ENCODE measurements around the gene DDIAS. TPM values are rescaled to one million over a fixed set of nuclear protein-coding genes. Genes with fewer than 3 reads are reported as not detected.

DDIAS gene
- total RNA-seq, 1 experiment from 2014 or later: 17.1 TPM

DNA sequence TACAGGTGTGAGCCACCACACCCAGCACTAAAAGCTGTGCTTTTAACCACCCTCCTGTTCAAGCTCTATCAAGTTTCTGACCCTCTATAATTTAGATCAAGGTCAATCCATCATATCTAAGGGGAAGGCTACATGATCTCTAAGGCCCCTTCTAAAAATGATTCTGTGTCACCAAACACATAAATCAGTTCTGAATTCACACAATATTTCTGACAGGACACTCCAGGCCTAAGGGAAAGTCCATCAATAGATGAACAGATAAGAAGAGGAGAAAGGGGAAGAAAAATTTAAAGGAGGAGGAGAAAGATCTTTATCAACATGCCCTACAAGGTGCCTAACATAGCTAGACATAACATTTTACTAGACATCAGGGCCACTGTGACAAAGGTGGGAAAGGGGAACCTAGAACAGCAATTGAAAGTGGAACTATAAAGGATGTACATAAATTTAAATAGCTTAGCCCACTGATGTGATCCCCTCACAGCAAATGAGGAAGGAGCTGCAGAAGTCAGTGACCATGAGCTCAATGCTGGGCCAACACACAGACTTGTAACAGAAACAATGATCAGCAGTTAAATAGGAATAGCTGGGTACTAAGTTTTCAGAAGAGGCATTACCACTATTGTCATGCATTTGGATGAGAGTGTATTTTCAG is 6.0 kb upstream of the DDIAS start (continued):
- TF ChIP-seq, protein P1, sequence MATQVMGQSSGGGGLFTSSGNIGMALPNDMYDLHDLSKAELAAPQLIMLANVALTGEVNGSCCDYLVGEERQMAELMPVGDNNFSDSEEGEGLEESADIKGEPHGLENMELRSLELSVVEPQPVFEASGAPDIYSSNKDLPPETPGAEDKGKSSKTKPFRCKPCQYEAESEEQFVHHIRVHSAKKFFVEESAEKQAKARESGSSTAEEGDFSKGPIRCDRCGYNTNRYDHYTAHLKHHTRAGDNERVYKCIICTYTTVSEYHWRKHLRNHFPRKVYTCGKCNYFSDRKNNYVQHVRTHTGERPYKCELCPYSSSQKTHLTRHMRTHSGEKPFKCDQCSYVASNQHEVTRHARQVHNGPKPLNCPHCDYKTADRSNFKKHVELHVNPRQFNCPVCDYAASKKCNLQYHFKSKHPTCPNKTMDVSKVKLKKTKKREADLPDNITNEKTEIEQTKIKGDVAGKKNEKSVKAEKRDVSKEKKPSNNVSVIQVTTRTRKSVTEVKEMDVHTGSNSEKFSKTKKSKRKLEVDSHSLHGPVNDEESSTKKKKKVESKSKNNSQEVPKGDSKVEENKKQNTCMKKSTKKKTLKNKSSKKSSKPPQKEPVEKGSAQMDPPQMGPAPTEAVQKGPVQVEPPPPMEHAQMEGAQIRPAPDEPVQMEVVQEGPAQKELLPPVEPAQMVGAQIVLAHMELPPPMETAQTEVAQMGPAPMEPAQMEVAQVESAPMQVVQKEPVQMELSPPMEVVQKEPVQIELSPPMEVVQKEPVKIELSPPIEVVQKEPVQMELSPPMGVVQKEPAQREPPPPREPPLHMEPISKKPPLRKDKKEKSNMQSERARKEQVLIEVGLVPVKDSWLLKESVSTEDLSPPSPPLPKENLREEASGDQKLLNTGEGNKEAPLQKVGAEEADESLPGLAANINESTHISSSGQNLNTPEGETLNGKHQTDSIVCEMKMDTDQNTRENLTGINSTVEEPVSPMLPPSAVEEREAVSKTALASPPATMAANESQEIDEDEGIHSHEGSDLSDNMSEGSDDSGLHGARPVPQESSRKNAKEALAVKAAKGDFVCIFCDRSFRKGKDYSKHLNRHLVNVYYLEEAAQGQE (IDR thresholded peaks at IDR 0.05; ENCODE audit: low read depth): no peak
- TF ChIP-seq, protein P2, sequence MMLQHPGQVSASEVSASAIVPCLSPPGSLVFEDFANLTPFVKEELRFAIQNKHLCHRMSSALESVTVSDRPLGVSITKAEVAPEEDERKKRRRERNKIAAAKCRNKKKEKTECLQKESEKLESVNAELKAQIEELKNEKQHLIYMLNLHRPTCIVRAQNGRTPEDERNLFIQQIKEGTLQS (IDR thresholded peaks at IDR 0.05): no peak
- no peak for TF ChIP-seq ZFX (IDR thresholded peaks at IDR 0.05)
- no peak for TF ChIP-seq EGR1 (IDR thresholded peaks at IDR 0.05; ENCODE audit: low read depth)
- TF ChIP-seq FOSL1 (IDR thresholded peaks at IDR 0.05; ENCODE audit: low read depth): no peak

DNA sequence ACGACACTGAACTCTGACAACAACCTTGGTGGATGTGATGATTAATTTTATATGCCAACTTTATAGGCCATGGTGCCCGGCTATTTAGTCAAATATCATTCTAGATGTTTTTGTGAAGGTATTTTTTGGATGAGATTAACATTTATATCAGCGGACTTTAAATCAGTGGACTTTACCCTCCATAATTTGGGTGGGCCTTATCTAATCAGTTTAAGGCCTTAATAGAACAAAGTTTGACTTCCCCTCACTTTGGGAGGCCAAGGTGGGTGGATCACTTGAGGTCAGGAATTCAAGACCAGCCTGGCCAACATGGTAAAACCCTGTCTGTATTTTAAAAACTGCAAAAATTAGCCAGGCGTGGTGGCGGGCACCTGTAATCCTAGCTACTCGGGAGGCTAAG is 5.4 kb upstream of the DDIAS start:
- intact Hi-C loops (cut with micrococcal nuclease): no loop called here
- BruUV-seq (replicated peaks): no TSS peak
- Histone ChIP-seq H3K9me2 (ENCODE audit: insufficient read depth) (no peaks in the 10 kb centered on the region), H3K9ac (ENCODE audit: low read length) (no peak overlapping the region), H3K27ac (ENCODE audit: low read depth, low read length) (no peak overlapping the region), H3K79me2 (ENCODE audit: insufficient read depth, low read length) (peaks cover 18% of the 10 kb centered on the region), H2AFZ (ENCODE audit: low read depth, low read length, poor library complexity, severe bottlenecking) (no peak overlapping the region), H3K36me3 (ENCODE audit: control insufficient read depth in 1 of 2, insufficient read depth in 2 of 2, low read length in 2 of 2) (no peaks in the 10 kb centered on the region), H3K4me1 (ENCODE audit: control insufficient read depth in 1 of 2, insufficient read depth in 2 of 2, low read length in 2 of 2) (peaks cover 5 to 14% of the 10 kb centered on the region in 2 experiments; a peak in 3 of 4 replicates), H3K9me3 (ENCODE audit: control insufficient read depth in 1 of 2, insufficient read depth in 1 of 2, low read depth in 1 of 2, low read length in 2 of 2) (no peaks in the 10 kb centered on the region), H4K20me1 (ENCODE audit: insufficient read depth) (no peaks in the 10 kb centered on the region), H3K27me3 (ENCODE audit: insufficient read depth, low read length) (no peaks in the 10 kb centered on the region; the same call in 1 of the 2 replicates), H3K4me3 (replicated peaks in 1 of 2; ENCODE audit: low read depth in 1 of 2, low read length in 2 of 2) (no peak overlapping the region), H3K4me2 (ENCODE audit: low read length) (no peak overlapping the region)
- ATAC-seq (no peak), DNase-seq (ENCODE audit: low read depth, low spot score) (no peak)
- ChIA-PET CTCF (no interaction called here), RAD21 (ENCODE audit: low non-redundant PET in 1 of 2, low total read pairs in 2 of 2, uncharacterized antibody in 2 of 2, unreplicated experiment in 2 of 2) (no interaction called here), POLR2A (no interaction called here)
- TF ChIP-seq CEBPB (IDR thresholded peaks at IDR 0.05; ENCODE audit: low read depth) (no peak), RAD21 (IDR thresholded peaks at IDR 0.05; ENCODE audit: low read depth) (no peak), FOSL1 (IDR thresholded peaks at IDR 0.05; ENCODE audit: low read depth) (no peak), POLR2AphosphoS5 (IDR thresholded peaks at IDR 0.05; ENCODE audit: low read depth, low read length) (no peak), EZH2 (IDR thresholded peaks at IDR 0.05) (no peak), EGR1 (IDR thresholded peaks at IDR 0.05; ENCODE audit: low read depth) (no peak), SIN3A (IDR thresholded peaks at IDR 0.05; ENCODE audit: low read depth) (no peak), ZFX (IDR thresholded peaks at IDR 0.05) (no peak), EZH2phosphoT487 (IDR thresholded peaks at IDR 0.05; ENCODE audit: borderline replicate concordance) (no peak), YY1 (IDR thresholded peaks at IDR 0.05; ENCODE audit: extremely low read depth, insufficient replicate concordance, low read depth, low read length) (no peak), SRF (IDR thresholded peaks at IDR 0.05; ENCODE audit: low read depth) (no peak), CBX3 (IDR thresholded peaks at IDR 0.05; ENCODE audit: low read depth) (no peak), ZNF274 (IDR thresholded peaks at IDR 0.05; ENCODE audit: low read depth, low read length) (no peak)
- TF ChIP-seq, protein P1 (IDR thresholded peaks at IDR 0.05; ENCODE audit: low read depth): no peak
- TF ChIP-seq, protein P2 (IDR thresholded peaks at IDR 0.05): no peak
- TF ChIP-seq, protein P3, sequence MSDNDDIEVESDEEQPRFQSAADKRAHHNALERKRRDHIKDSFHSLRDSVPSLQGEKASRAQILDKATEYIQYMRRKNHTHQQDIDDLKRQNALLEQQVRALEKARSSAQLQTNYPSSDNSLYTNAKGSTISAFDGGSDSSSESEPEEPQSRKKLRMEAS (IDR thresholded peaks at IDR 0.05): no peak

All from HCT116 (cell line).